ENCODE measurements around the gene FBN2. TPM values are rescaled to one million over a fixed set of nuclear protein-coding genes. Genes with fewer than 3 reads are reported as not detected.

The FBN2 gene
- total RNA-seq, 1 donor from 2014 or later = 6.6 TPM

DNA sequence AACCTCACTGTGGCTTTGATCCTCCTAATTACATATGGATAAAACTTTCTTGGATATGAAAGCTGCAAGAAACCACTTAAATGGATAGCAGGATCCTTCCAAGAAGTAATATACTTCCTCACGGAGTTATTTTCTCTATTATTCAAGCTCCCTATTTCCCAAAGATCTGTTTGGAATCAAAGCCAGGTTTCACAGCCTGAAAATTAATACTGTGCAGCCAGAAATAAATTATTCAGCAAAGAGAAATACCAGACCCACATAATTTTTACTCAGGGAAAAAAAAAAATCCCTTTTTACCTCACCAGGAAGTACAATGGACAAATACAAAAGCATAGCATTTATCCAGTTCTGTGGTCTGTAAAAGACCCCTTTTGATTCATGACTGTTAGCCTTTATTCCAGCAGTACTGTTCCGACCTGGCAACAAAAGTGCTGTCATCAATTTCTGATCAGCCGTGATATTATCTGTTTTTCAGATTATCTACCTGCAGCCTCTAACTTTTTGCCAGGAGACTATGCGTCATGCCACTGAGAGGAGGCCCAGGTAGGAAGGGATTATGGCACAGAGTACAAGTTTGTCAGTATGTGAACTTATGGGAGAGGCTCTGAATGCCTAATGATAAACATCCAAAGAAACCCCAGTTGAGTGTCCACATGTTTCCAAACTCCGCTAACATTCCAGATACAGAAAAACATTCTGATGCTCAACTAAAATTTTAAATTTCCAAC, 57.0 kb downstream of the FBN2 start:
- TF ChIP-seq, protein P1, sequence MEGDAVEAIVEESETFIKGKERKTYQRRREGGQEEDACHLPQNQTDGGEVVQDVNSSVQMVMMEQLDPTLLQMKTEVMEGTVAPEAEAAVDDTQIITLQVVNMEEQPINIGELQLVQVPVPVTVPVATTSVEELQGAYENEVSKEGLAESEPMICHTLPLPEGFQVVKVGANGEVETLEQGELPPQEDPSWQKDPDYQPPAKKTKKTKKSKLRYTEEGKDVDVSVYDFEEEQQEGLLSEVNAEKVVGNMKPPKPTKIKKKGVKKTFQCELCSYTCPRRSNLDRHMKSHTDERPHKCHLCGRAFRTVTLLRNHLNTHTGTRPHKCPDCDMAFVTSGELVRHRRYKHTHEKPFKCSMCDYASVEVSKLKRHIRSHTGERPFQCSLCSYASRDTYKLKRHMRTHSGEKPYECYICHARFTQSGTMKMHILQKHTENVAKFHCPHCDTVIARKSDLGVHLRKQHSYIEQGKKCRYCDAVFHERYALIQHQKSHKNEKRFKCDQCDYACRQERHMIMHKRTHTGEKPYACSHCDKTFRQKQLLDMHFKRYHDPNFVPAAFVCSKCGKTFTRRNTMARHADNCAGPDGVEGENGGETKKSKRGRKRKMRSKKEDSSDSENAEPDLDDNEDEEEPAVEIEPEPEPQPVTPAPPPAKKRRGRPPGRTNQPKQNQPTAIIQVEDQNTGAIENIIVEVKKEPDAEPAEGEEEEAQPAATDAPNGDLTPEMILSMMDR (IDR thresholded peaks at IDR 0.05; ENCODE audit: unreplicated experiment) = no peak
- Mint-ChIP-seq H3K4me3 (ENCODE audit: low read depth) (no peak overlapping the region), H3K9me3 (ENCODE audit: low read depth) (no peaks in the 10 kb centered on the region), H3K27ac (no peak overlapping the region), H3K27me3 (no peaks in the 10 kb centered on the region), H3K4me1 (ENCODE audit: low read depth) (no peaks in the 10 kb centered on the region), H3K36me3 (ENCODE audit: insufficient read depth) (no peaks in the 10 kb centered on the region)
- DNase-seq (ENCODE audit: low spot score, unreplicated experiment) = no peak

DNA sequence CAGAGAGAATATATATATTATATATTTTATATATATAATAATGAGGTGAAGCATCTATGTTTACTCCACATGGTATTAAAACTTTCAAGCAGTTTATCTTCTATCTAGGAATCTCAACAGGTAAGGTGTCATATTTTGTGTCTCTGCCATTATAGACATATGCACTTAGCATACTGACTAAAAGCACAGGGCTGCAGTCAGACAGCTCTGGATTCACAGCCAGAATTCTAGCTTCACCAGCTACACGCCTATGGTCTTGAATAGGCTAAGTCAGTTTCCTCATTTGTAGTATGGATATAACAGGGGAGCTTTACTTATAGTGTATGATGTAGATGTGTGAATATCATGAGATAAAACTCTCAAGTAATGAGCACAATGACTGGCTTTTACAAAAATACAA, 57.9 kb downstream of the FBN2 start:
- TF ChIP-seq, protein P1 (IDR thresholded peaks at IDR 0.05; ENCODE audit: unreplicated experiment) = no peak
- Mint-ChIP-seq H3K27ac (no peak overlapping the region), H3K9me3 (ENCODE audit: low read depth) (no peaks in the 10 kb centered on the region), H3K27me3 (no peaks in the 10 kb centered on the region), H3K4me3 (ENCODE audit: low read depth) (no peak overlapping the region), H3K4me1 (ENCODE audit: low read depth) (peaks cover 2% of the 10 kb centered on the region), H3K36me3 (ENCODE audit: insufficient read depth) (no peaks in the 10 kb centered on the region)
- DNase-seq (ENCODE audit: low spot score, unreplicated experiment) = no peak

- Mint-ChIP-seq H3K36me3 (ENCODE audit: insufficient read depth) (no peaks in the 10 kb centered on the region), H3K27ac (no peak overlapping the region), H3K4me3 (ENCODE audit: low read depth) (no peak overlapping the region), H3K27me3 (no peaks in the 10 kb centered on the region), H3K9me3 (ENCODE audit: low read depth) (no peaks in the 10 kb centered on the region), H3K4me1 (ENCODE audit: low read depth) (peaks cover 2% of the 10 kb centered on the region)
- no peak for DNase-seq (ENCODE audit: low spot score, unreplicated experiment)
- TF ChIP-seq, protein P1 (IDR thresholded peaks at IDR 0.05; ENCODE audit: unreplicated experiment) = no peak
Measured at GRCh38 chr5:128478386-128479368, 59.4 kb downstream of the FBN2 start.

- Mint-ChIP-seq H3K9me3 (ENCODE audit: low read depth) (no peaks in the 10 kb centered on the region), H3K4me3 (ENCODE audit: low read depth) (no peak overlapping the region), H3K4me1 (ENCODE audit: low read depth) (peaks cover 2% of the 10 kb centered on the region), H3K27me3 (no peaks in the 10 kb centered on the region), H3K27ac (no peak overlapping the region), H3K36me3 (ENCODE audit: insufficient read depth) (no peaks in the 10 kb centered on the region)
- DNase-seq (ENCODE audit: low spot score, unreplicated experiment) = no peak
- TF ChIP-seq, protein P1 (IDR thresholded peaks at IDR 0.05; ENCODE audit: unreplicated experiment) = no peak
Measured at GRCh38 chr5:128477944-128478343, 60.1 kb downstream of the FBN2 start.

DNA sequence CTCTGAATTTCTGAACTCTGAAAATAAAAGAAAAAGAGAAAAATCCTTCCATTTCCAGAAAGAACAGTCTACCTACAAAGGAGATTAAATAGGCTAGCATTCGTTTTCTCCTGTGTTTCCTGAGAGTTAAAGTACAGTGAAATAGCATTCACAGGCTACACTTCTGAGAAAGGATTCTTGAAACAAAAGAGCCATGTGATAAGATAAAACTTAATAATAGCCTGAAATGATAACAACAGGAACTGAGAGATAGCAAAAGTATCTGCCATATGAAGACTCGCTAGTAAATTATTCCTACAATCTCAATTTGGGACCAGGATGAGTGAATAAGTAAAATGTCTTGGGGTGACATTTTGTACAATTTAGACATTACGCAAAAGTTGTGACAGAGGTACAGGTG, 62.4 kb downstream of the FBN2 start:
- TF ChIP-seq, protein P1 (IDR thresholded peaks at IDR 0.05; ENCODE audit: unreplicated experiment) = no peak
- Mint-ChIP-seq H3K27me3 (no peaks in the 10 kb centered on the region), H3K27ac (no peak overlapping the region), H3K4me1 (ENCODE audit: low read depth) (peaks cover 2% of the 10 kb centered on the region), H3K4me3 (ENCODE audit: low read depth) (no peak overlapping the region), H3K36me3 (ENCODE audit: insufficient read depth) (no peaks in the 10 kb centered on the region), H3K9me3 (ENCODE audit: low read depth) (no peaks in the 10 kb centered on the region)
- DNase-seq (ENCODE audit: low spot score, unreplicated experiment) = no peak
